ENCODE results near the gene FABP3. TPM values are rescaled to one million over a fixed set of nuclear protein-coding genes. Genes with fewer than 3 reads are reported as not detected.

The FABP3 gene
- total RNA-seq, 1 experiment from 2014 or later = 0.49 TPM

- TF ChIP-seq SIN3A (IDR thresholded peaks at IDR 0.05; ENCODE audit: borderline replicate concordance, insufficient read depth, low read depth, low read length) (no peak), POLR2AphosphoS5 (IDR thresholded peaks at IDR 0.05; ENCODE audit: low read depth, low read length) (no peak), REST (IDR thresholded peaks at IDR 0.05; ENCODE audit: insufficient read depth in 1 of 2, low read depth in 2 of 2, low read length in 1 of 2) (no peak), TCF7L2 (IDR thresholded peaks at IDR 0.05; ENCODE audit: low read depth, low read length) (no peak), CTCF (IDR thresholded peaks at IDR 0.05) (no peak)
- ChIA-PET CTCF (no interaction called here), POLR2A (interaction anchor here (0.7 kb wide), 1 partner anchor 9 kb away, joined by 3 read pairs; no protein-coding TSS in a partner anchor)
- no peaks in the 10 kb centered on the region for H3K4me1 ChIP-seq (ENCODE audit: control insufficient read depth, insufficient read depth, low read length)
- BruUV-seq (replicated peaks) = no TSS peak
- intact Hi-C loops (cut with micrococcal nuclease; ENCODE audit: unreplicated experiment) = no loop called here
- in situ Hi-C loops (cut with HindIII; ENCODE audit: low pct_unique_long_range_greater_than_20kb, low sequenced_read_pairs) = no loop called here
- H3K4me3 ChIP-seq (ENCODE audit: low read depth in 2 of 2, low read length in 2 of 2) = no peak overlapping the region
- no peaks in the 10 kb centered on the region for H3K9me3 ChIP-seq (ENCODE audit: control insufficient read depth, insufficient read depth, low read depth, low read length)
- ATAC-seq = no peak
- H3K27ac ChIP-seq (ENCODE audit: low read length) = no peak overlapping the region
- no peaks in the 10 kb centered on the region for H3K36me3 ChIP-seq (ENCODE audit: control insufficient read depth, insufficient read depth, low read length)
- no peak for DNase-seq (ENCODE audit: low read depth, low spot score)
- H3K27me3 ChIP-seq (ENCODE audit: control insufficient read depth, insufficient read depth, low read length) = no peaks in the 10 kb centered on the region
Measured at GRCh38 chr1:31380181-31380580, 7.3 kb upstream of the FABP3 start.

GRCh38 chr1:31378001-31378400 lies 5.1 kb upstream of the FABP3 start:
- ATAC-seq (no peak), DNase-seq (ENCODE audit: low read depth, low spot score) (no peak)
- Histone ChIP-seq H3K9me3 (ENCODE audit: control insufficient read depth, insufficient read depth, low read depth, low read length) (no peaks in the 10 kb centered on the region), H3K27me3 (ENCODE audit: control insufficient read depth, insufficient read depth, low read length) (no peaks in the 10 kb centered on the region), H3K27ac (ENCODE audit: low read length) (no peak overlapping the region), H3K36me3 (ENCODE audit: control insufficient read depth, insufficient read depth, low read length) (no peaks in the 10 kb centered on the region), H3K4me1 (ENCODE audit: control insufficient read depth, insufficient read depth, low read length) (no peaks in the 10 kb centered on the region), H3K4me3 (ENCODE audit: low read depth in 2 of 2, low read length in 2 of 2) (no peak overlapping the region)
- in situ Hi-C loops (cut with HindIII; ENCODE audit: low pct_unique_long_range_greater_than_20kb, low sequenced_read_pairs) = no loop called here
- no TSS peak for BruUV-seq (replicated peaks)
- CTCF ChIA-PET = no interaction called here
- intact Hi-C loops (cut with micrococcal nuclease; ENCODE audit: unreplicated experiment) = no loop called here
- POLR2A ChIA-PET = interaction anchor here (0.7 kb wide), 1 partner anchor 224 kb away, joined by 3 read pairs; no protein-coding TSS in a partner anchor
- no peak for TF ChIP-seq CTCF (IDR thresholded peaks at IDR 0.05)
- TF ChIP-seq POLR2AphosphoS5 (IDR thresholded peaks at IDR 0.05; ENCODE audit: low read depth, low read length) = no peak
- TF ChIP-seq REST (IDR thresholded peaks at IDR 0.05; ENCODE audit: insufficient read depth in 1 of 2, low read depth in 2 of 2, low read length in 1 of 2) = no peak
- TF ChIP-seq TCF7L2 (IDR thresholded peaks at IDR 0.05; ENCODE audit: low read depth, low read length) = no peak
